Measurements from ENCODE around the gene SIGLEC7.

SIGLEC7 gene

GRCh38 chr19:51166846-51167490 is 24.9 kb downstream of the SIGLEC7 start:
- no peak for DNase-seq (ENCODE audit: low read depth in 3 of 3, low spot score in 1 of 3)

GRCh38 chr19:51168564-51169282 is 26.6 kb downstream of the SIGLEC7 start:
- DNase-seq (ENCODE audit: low read depth in 3 of 3, low spot score in 1 of 3) = no peak

GRCh38 chr19:51169283-51169918 is 27.3 kb downstream of the SIGLEC7 start:
- DNase-seq (ENCODE audit: low read depth in 3 of 3, low spot score in 1 of 3) = peak; percentile 25 to 56 (median 31)

- DNase-seq (ENCODE audit: low read depth in 3 of 3, low spot score in 1 of 3) = no peak
Measured at GRCh38 chr19:51172223-51172622, 30.1 kb downstream of the SIGLEC7 start.

GRCh38 chr19:51173681-51174080 is 31.6 kb downstream of the SIGLEC7 start:
- no peak for DNase-seq (ENCODE audit: low read depth in 3 of 3, low spot score in 1 of 3)

GRCh38 chr19:51179256-51179655 is 37.2 kb downstream of the SIGLEC7 start:
- DNase-seq (ENCODE audit: low read depth in 3 of 3, low spot score in 1 of 3) = no peak

GRCh38 chr19:51181377-51181912 is 39.3 kb downstream of the SIGLEC7 start:
- DNase-seq (ENCODE audit: low read depth in 3 of 3, low spot score in 1 of 3) = no peak

GRCh38 chr19:51181913-51182419 is 39.9 kb downstream of the SIGLEC7 start:
- DNase-seq (ENCODE audit: low read depth in 3 of 3, low spot score in 1 of 3) = no peak

DNA sequence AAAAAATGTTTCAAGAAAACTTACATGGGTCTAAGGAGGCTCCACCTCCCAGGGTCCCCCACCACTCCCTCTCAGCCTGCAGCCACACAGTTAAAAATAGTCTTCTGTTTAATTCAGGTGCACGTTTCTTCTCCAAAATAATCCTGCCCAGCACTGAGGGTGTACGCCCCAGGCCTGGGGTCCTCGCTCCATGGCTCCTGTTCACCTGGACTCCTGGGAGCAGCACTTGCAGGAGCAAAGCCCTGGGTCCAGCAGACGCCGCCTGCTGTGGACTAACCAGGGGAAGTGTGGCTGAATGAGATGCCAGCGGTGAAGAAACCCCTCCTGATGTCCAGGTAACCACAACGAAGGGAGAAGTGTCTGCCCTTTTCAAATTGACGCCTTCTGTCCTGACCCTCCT is 41.5 kb downstream of the SIGLEC7 start:
- DNase-seq (ENCODE audit: low read depth in 3 of 3, low spot score in 1 of 3) = no peak

DNA sequence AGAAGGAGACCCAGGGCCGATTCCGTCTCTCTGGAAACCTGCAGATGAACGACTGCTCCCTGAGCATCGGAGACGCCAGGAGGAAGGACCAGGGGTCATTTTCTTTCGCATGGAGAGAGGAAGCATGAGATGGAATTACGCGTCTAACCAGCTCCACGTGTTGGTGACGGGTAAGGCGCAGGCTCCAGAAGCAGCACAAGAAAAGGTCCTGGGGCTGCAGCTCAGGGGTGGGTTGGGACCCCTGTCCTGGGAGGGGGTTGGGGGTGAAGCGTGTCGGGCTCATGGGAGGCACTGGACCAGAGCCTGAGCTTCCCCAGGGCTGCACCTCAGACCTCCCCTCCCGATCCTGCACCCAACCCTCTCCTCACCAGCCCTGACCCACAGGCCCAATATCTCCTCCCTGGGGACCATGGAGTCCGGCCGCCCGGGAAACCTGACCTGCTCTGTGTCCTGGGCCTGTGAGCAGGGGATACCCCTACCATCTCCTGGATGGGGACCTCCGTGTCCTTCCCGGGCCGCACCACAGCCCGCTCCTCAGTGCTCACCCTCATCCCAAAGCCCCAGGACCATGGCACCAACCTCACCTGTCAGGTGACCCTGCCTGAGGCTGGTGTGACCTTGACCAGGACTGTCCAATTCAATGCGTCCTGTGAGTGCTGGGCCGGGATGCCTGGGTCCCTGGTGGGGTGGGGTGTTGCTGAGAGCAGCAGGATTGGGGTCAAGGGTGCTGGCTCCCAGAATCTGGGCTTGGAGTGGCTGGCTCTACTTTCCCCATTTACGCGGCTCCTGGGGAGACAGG is 43.2 kb downstream of the SIGLEC7 start:
- DNase-seq (ENCODE audit: low read depth in 3 of 3, low spot score in 1 of 3) = no peak

- no peak for DNase-seq (ENCODE audit: low read depth in 3 of 3, low spot score in 1 of 3)
Measured at GRCh38 chr19:51185868-51186215, 43.7 kb downstream of the SIGLEC7 start.

DNA sequence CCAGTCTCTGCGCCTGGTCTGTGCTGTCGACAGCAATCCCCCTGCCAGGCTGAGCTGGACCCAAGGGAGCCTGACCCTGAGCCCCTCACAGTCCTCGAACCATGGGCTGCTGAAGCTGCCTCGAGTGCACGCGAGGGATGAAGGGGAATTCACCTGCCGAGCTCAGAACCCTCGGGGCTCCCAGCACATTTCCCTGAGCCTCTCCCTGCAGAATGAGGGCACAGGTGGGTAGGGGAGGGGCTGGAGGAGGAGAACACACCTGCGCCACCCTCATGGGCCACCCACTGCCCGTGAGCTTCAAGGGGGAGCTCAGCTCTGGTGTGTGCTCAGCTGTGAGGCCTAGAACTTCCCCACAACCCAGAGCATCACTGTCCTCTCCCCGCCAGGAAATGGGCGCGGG is 44.2 kb downstream of the SIGLEC7 start:
- DNase-seq (ENCODE audit: low read depth in 3 of 3, low spot score in 1 of 3) = no peak

DNA sequence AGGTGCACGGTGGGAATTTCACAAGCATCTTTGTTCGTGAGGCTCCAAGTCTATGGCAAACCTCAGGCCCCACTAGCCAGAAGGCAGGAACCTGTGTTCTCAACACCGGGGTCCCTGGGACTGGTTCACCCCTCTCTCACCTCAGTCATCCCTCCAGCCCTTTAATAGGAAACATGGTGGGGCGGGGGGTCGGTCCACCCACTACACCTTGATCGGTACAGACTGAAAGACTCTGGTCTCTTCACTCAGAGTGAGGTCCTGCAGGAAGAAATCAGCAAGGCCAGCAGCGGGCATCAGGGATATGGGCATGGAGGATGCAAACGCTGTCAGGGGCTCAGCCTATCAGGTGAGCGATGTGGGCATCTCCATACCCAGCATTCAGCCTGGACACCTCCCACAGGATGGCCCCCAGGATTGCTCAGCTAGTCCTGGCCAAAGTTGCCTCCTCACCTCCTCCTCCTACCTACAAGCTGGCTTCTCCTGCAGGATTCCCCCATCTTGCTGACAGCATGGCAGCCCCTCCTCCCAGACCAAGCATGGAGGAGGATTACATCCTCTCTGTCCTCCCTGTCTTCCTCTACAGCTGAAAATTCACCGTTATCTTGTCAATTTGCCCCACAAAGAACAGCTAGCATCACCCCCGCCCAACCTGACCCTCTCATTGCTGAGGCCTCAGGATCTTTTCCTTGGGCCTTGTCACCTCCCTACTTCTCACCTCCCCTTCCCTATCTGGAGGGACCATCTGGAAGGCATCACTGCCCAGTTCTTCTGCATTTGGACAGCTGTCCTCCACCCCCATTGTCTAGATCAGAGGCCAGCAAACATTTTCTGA is 45.5 kb downstream of the SIGLEC7 start:
- no peak for DNase-seq (ENCODE audit: low read depth in 3 of 3, low spot score in 1 of 3)

DNA sequence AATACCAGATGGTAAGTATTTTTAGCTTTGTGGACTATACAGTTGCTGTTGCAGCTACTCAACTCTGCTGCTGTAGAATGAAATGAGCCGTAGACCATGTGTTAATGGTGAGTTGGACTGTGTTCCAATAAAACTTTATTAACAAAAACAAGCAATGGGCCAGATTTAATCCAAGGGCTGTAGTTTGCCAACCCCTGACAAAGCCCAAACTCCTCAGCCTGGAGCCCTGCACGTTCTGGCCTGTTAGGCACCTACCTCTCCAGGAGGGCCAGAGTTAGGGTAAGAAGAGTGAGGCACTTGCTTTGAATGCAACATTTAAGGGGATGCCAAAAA is 46.1 kb downstream of the SIGLEC7 start:
- no peak for DNase-seq (ENCODE audit: low read depth in 3 of 3, low spot score in 1 of 3)

- no peak for DNase-seq (ENCODE audit: low read depth in 3 of 3, low spot score in 1 of 3)
Measured at GRCh38 chr19:51192689-51193088, 50.6 kb downstream of the SIGLEC7 start.

- DNase-seq (ENCODE audit: low read depth in 3 of 3, low spot score in 1 of 3) = no peak
Measured at GRCh38 chr19:51194527-51195315, 52.6 kb downstream of the SIGLEC7 start.

DNA sequence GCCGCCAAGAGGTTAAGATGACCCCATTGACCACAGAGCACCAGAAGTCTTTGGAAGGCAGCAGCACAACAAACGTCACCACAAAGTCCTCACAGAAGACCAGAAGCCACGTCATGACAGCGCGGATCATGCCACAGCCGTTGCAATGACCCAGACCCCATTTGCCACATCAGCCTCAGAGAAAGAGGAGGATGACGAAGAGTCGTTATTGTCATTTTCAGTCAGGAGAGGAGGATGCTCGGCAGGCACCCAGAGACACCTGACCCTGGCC is 53.1 kb downstream of the SIGLEC7 start:
- DNase-seq (ENCODE audit: low read depth in 3 of 3, low spot score in 1 of 3) = no peak

- DNase-seq (ENCODE audit: low read depth in 3 of 3, low spot score in 1 of 3) = no peak
Measured at GRCh38 chr19:51195616-51196015, 53.5 kb downstream of the SIGLEC7 start.

DNA sequence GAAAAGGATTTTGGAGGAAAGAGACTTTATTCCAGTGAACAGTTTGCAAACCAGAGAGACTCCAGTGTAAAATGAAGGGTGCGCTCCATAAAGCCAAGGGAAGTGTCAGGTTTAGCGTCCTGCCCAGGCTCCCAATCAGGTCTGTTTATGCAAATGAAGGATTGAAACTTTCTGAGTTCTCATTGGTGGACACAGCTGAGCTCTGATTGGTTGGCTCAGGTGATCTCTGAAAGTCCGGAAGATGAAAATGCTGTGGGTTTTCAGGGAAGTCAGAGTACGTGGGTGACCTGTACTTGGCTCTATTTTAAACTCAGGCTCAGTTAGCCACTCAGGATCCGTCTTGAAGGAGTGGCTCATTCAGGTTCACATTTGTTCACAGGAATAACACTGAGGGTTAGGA is 54.1 kb downstream of the SIGLEC7 start:
- no peak for DNase-seq (ENCODE audit: low read depth in 3 of 3, low spot score in 1 of 3)

- no peak for DNase-seq (ENCODE audit: low read depth in 3 of 3, low spot score in 1 of 3)
Measured at GRCh38 chr19:51198641-51199040, 56.5 kb downstream of the SIGLEC7 start.
